ENCODE data around the gene GPD2. TPM values are rescaled to one million over a fixed set of nuclear protein-coding genes. Genes with fewer than 3 reads are reported as not detected.

The GPD2 gene
- 10 to 100 TPM in 1 of 3 donors, 1 to 10 TPM in 2; 5.6 to 13.3 (median 6.5) TPM for polyA plus RNA-seq

DNA sequence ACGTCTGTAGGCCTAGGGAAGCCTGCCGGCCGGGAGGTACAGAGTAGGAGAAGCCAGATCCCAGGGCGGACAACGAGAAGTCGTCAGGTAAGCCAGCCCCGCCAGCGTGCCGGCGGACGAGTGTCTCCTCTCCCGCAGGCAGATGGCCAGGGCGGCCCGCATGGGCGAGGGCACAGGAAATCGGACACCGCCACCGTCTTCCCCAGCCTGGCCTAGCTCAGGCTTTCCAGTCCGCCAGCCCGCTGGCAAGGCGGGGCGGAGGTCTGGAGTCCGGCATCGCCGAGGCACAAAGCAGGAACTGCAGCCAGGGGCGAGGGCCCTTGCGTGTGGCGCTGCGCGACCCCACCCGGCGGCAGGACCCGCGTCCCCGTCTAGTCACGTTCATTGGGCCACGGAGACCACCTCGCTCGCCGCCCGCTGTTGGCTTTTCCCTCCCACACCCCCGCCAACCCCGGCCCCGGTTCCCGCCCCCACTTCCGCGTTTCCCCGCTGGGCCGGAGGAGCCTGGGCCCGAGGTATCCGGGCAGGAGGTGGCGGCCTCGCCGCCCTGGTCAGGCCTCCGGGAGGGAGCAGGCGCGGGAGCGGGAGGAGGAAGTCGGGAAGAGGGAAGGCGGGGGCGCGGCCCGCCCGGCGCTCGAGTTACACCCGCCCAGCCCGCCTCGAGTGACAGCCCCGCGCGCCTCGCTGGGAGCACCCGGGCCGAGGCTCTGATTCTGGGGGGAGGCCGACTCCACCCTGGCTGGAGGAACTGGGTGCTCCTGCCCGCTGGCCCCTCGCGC is at the start of gene GPD2:
TSS of gene GPD2 (plus strand) at position 662 of the 779 bp plus-strand sequence. CDS start 39,727 bp downstream, outside the sequence.
- H3K4me1 Mint-ChIP-seq: peaks cover 28 to 42% of the 10 kb centered on the region in 2 donors
- peak within 1 kb of the TSS; percentile 90 to 95 (median 93) for H3K4me3 Mint-ChIP-seq
- no peaks in the 10 kb centered on the region for H3K9me3 Mint-ChIP-seq
- peaks cover 3 to 8% (median 4%) of the 10 kb centered on the region in 3 donors for H3K27me3 Mint-ChIP-seq (ENCODE audit: low read depth in 3 of 3)
- peak; percentile 74 to 76 (median 76) for DNase-seq
- peaks cover 3 to 10% (median 9%) of the 10 kb centered on the region in 3 donors for H3K36me3 Mint-ChIP-seq
- H3K27ac Mint-ChIP-seq: peak within 1 kb of the TSS; percentile 91 to 94 (median 92)

DNA sequence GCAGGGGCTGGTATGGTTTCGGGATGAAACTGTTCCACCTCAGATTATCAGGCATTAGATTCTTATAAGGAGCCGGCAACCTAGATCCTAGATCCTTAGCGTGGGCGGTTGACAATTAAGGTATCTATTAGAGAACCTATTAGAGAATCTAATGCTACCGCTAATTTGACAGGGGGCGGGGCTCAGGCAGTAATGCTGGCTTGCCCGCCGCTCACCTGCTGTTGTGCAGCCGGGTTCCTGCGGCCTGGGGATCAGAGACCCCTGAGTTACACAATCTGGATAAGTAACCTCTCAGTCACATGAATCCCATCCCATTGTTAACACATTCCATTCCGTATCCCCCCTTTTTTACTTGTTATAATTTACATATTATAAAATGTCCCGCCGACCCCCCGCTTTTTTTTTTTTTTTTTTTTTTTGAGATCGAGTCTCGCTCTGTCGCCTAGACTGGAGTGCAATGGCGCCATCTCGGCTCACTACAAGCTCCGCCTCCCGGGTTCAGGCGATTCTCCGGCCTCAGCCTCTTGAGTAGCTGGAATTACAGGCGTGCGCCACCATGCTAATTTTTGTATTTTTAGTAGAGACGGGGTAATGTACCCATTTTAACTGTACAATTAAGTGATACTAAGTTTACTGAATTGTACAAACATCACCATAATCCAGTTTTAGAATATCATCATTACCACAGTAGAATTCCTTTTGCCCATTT is 42.0 kb upstream of the GPD2 start:
- no peak overlapping the region for H3K4me3 Mint-ChIP-seq
- H3K4me1 Mint-ChIP-seq: peaks cover 2 to 4% of the 10 kb centered on the region in 2 donors
- peaks cover 2 to 8% (median 3%) of the 10 kb centered on the region in 3 donors for H3K27me3 Mint-ChIP-seq (ENCODE audit: low read depth in 3 of 3)
- no peaks in the 10 kb centered on the region for H3K36me3 Mint-ChIP-seq
- no peaks in the 10 kb centered on the region for H3K9me3 Mint-ChIP-seq
- H3K27ac Mint-ChIP-seq: no peak overlapping the region
- no peak for DNase-seq

DNA sequence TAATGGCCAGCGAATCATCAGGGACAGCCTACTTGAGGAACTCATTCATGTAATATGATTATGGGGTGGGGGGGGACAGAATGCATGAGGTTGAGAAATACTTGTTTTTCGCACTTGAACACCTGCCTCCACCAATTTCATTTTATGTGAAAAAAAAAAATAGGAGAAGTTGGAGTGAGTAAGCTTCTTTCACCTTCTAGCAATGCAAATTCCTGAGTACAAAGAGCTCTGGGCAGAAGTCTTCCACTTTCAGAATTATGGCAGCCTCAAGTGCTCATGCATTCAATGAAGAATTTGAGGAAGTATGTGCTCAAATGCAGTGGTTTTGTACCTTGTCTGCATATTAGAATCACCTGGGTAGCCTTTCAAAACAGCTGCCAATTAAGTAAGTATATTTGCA is 40.1 kb upstream of the GPD2 start:
- H3K27ac Mint-ChIP-seq: no peak overlapping the region
- no peak overlapping the region for H3K4me3 Mint-ChIP-seq

DNA sequence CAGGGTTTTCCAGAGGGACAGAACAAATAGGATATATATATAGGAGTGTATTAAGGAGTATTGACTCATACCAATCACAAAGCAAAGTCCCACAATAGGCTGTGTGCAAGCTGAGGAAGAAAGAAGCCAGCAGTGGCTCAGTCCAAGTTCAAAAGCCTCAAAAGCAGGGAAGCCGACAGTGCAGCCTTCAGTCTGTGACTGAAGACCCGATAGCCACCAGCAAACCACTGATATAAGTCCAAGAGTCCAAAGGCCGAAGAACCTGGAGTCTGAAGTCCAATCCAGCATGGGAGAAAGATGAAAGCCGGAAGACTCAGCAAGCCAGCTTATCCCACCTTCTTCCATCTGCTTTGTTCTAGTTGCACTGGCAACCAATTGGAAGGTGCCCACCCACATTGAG is 39.0 kb upstream of the GPD2 start:
- Mint-ChIP-seq H3K4me1 (peaks cover 15 to 23% of the 10 kb centered on the region in 2 donors), H3K27me3 (ENCODE audit: low read depth in 3 of 3) (peaks cover 22 to 24% (median 23%) of the 10 kb centered on the region in 3 donors), H3K27ac (no peak overlapping the region), H3K36me3 (no peaks in the 10 kb centered on the region), H3K9me3 (no peaks in the 10 kb centered on the region), H3K4me3 (peak overlapping the region in 1 of 5 donors; percentile 15)
- no peak for DNase-seq

More for the DNA sequence above, 40.1 kb upstream of the GPD2 start:
- H3K4me1 Mint-ChIP-seq: peaks cover 15 to 16% of the 10 kb centered on the region in 2 donors
- no peaks in the 10 kb centered on the region for H3K9me3 Mint-ChIP-seq
- H3K27me3 Mint-ChIP-seq (ENCODE audit: low read depth in 3 of 3): peaks cover 17 to 21% (median 17%) of the 10 kb centered on the region in 3 donors
- H3K36me3 Mint-ChIP-seq: no peaks in the 10 kb centered on the region
- no peak for DNase-seq

DNA sequence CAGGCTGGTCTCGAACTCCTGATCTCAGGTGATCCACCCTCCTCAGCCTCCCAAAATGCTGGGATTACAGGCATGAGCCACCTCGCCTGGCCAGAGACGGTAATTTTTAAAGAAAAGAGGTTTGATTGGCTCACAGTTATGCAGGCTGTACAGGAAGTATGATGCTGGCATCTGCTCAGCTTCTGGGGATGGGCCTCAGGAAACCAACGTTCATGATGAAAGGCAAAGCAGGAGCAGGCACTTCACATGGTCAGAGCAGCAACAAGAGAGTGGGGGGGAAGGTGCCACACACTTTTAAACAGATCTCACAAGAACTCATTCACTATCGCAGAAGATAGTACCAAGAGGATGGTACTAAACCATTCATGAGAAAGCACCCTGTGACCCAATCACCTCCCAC is 38.0 kb upstream of the GPD2 start:
- peak overlapping the region in 3 of 5 donors; percentile 29 to 42 (median 39) for H3K4me3 Mint-ChIP-seq
- H3K36me3 Mint-ChIP-seq: no peaks in the 10 kb centered on the region
- H3K27me3 Mint-ChIP-seq (ENCODE audit: low read depth in 3 of 3): peaks cover 20 to 23% (median 22%) of the 10 kb centered on the region in 3 donors
- H3K4me1 Mint-ChIP-seq: peaks cover 15 to 23% of the 10 kb centered on the region in 2 donors
- DNase-seq: no peak
- H3K9me3 Mint-ChIP-seq: no peaks in the 10 kb centered on the region
- peak overlapping the region in 1 of 6 donors; percentile 40 for H3K27ac Mint-ChIP-seq

DNA sequence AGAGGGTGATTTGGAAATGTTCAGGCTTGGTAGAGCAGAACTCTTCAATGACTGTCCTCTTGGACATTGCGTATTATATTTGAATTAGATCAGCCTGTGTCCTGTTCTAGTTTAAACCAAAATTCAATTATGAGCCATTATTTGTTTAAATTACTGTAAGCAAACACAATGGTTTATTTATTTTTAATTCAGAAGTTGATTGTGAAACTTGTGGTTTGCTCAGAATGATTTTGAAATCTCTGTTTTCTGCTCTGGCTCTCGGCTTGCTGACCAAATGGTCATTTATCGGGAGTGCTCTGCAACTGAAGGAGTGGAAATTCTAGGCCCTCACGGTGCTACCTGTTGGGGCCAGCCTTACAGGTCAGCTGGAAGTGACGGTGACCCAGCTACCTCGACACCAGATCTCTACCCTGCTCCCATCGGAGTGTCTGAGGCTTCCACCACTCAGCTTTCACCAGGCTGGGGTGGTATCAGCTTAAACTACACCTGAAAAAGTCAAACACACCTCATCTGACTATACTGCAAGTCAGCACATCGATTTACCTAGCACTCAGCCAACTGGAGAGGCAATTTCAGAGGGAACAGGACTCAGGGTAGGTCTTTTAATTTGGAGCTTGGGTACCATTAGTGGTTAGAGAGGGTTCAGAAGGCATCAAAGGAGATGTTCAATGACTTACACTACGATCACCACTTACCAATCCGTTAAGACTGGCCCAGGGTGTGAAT is 36.8 kb upstream of the GPD2 start:
- Mint-ChIP-seq H3K4me3 (peak overlapping the region; percentile 90 to 96 (median 92)), H3K27me3 (ENCODE audit: low read depth in 3 of 3) (peaks cover 20 to 23% (median 22%) of the 10 kb centered on the region in 3 donors), H3K27ac (peak overlapping the region; percentile 64 to 99 (median 96)), H3K9me3 (no peaks in the 10 kb centered on the region), H3K36me3 (no peaks in the 10 kb centered on the region), H3K4me1 (peaks cover 15 to 23% of the 10 kb centered on the region in 2 donors)
- no peak for DNase-seq

DNA sequence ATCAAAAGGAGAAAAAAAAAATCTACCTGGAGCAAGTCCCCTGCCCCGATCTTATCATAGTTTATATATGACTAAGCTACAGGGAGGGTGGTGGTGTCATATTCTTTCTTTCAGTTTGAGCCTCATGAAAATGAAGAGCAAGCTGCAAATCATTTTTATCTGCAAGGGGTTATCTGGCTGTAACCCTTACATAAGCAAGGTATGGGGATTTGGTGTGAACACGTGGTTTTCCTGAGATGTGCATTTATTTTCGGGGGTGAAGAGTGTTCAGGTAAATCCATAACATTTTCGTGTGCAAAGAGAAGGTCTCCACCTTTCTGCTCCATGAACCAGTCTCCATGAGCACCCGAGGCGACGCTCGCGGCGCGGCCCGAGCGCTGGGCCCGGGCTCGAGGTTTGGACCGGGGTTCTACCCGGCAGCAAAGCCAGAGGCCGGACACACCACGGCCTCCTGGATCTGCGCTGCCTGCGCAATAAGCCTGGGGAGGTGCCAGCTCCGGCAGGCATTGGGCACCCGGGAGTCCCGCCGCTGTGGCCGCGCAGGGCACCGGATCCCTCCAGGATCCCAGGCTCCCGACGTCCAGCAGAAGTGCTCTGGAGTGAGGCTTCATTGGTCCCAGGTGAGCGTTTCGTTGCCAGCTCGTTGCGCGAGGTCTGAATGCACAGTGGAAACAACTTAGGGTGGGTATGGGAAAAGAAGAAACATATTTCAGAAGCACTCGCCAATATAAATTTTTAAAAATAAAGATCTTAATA is 36.1 kb upstream of the GPD2 start:
- H3K9me3 Mint-ChIP-seq: no peaks in the 10 kb centered on the region
- H3K27ac Mint-ChIP-seq: peak overlapping the region; percentile 96 to 99 (median 97)
- peak overlapping the region; percentile 90 to 96 (median 92) for H3K4me3 Mint-ChIP-seq
- H3K27me3 Mint-ChIP-seq (ENCODE audit: low read depth in 3 of 3): peaks cover 20 to 23% (median 20%) of the 10 kb centered on the region in 3 donors
- peaks cover 15 to 23% of the 10 kb centered on the region in 2 donors for H3K4me1 Mint-ChIP-seq
- H3K36me3 Mint-ChIP-seq: no peaks in the 10 kb centered on the region
- peak in 1 of 3 donors; percentile 37 for DNase-seq

DNA sequence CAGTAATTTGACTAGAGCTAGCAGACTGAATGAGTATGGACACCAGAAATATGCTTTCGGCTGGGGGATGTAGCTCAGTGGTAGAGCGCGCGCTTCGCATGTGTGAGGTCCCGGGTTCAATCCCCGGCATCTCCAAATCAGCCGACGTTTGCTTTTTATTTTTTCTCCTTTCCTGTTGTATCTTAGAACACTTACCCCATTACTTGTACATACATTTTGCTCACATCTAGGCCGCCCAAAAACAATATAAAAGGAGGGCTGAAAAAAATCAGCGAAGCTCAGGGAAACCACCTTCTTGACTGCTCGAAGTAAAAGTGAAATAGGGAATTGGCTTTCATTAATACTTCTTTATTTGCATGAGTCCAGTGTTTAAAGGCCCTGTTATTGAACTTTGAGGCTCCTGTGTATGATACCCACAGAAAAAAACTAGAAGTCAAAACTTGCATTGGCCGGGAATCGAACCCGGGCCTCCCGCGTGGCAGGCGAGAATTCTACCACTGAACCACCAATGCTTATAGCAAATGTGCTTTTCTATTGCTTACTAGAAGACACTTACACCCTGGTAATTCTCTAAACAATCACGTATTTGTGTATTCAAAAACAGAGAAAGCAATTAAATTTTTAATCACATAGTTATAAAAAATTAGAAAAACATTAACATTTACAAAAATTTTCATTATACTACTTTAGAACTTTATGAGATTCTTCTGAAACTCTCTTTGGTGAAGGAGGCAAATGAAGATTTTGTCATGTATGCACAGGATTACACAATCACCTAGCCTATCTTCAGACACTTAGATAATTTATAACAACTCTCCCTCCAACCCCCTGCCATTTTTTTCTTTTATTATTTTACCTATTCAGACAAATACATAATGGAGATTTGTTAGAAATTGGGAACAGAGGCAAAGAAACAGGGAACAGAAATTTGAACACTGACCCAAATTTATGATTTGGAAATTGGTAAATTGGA is 35.2 kb upstream of the GPD2 start:
- no peaks in the 10 kb centered on the region for H3K9me3 Mint-ChIP-seq
- H3K27me3 Mint-ChIP-seq (ENCODE audit: low read depth in 3 of 3): peaks cover 20 to 23% (median 20%) of the 10 kb centered on the region in 3 donors
- DNase-seq: peak; percentile 86 to 88 (median 86)
- peak overlapping the region; percentile 96 to 99 (median 97) for H3K27ac Mint-ChIP-seq
- peak overlapping the region; percentile 90 to 96 (median 92) for H3K4me3 Mint-ChIP-seq
- no peaks in the 10 kb centered on the region for H3K36me3 Mint-ChIP-seq
- peaks cover 15 to 23% of the 10 kb centered on the region in 2 donors for H3K4me1 Mint-ChIP-seq

DNA sequence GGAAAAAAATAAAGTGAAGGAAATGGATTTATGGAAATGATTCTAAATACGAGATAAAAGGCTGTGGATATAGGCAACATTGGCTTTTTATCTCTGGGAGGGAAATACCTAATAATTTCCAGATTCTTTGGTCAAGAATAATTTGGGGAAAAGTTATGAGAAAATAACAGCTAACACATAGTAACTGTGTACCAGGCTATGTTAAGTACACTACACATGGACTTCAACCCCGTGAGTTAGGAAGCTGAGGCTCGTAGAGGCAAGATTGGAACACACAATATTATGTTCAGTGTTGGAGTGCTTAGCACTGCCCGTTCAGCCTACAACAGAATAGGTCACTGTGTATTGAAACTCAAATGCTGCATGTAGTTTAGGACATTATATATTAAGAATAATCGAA is 34.3 kb upstream of the GPD2 start:
- Mint-ChIP-seq H3K27me3 (ENCODE audit: low read depth in 3 of 3) (peaks cover 20 to 23% (median 20%) of the 10 kb centered on the region in 3 donors), H3K4me3 (peak overlapping the region in 2 of 5 donors; percentile 28 to 91), H3K9me3 (no peaks in the 10 kb centered on the region), H3K27ac (peak overlapping the region in 1 of 6 donors; percentile 96), H3K36me3 (no peaks in the 10 kb centered on the region), H3K4me1 (peaks cover 15 to 23% of the 10 kb centered on the region in 2 donors)
- DNase-seq: no peak

DNA sequence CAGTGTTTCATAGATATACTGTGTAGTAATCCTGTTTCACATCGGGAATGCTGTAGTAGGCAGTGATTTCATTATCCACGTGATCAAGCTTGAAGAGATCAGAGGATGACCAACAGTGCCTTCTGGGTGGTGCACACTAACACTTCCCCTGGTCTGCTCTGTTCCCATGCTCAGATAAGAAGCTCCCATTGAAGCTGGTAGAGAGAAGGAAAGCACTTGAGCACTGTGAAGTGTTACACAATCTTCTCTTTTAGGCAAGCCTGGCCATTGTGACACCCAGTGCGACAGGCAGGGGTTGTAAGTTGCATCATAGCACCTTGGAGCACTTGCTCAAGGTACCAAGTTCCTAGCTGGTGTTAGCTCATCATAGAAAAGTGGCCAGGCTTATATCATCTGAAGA is 30.6 kb upstream of the GPD2 start:
- no peak for DNase-seq
- no peak overlapping the region for H3K4me3 Mint-ChIP-seq
- H3K9me3 Mint-ChIP-seq: no peaks in the 10 kb centered on the region
- H3K27me3 Mint-ChIP-seq (ENCODE audit: low read depth in 3 of 3): peaks cover 9 to 15% (median 11%) of the 10 kb centered on the region in 3 donors
- no peaks in the 10 kb centered on the region for H3K36me3 Mint-ChIP-seq
- H3K4me1 Mint-ChIP-seq: peaks cover 4 to 9% of the 10 kb centered on the region in 2 donors
- no peak overlapping the region for H3K27ac Mint-ChIP-seq

DNA sequence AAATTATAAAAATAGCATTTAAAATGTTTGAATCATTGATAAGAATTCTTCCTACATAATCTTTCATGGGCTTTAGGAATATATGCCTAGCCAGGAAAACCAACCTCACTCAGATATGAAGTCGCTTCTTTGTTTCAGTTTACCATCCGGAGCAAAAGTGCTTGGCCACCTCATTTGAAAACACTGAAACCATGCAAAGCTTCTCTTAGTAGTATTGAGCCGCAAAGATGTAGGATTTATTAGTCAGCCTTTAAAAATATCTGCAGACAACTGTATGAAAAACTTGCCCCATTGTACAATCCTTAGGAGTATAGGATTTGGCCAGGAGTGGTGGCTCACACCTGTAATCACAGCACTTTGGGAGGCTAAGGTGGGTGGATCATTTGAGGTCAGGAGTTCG is 24.3 kb upstream of the GPD2 start:
- no peak overlapping the region for H3K27ac Mint-ChIP-seq
- H3K27me3 Mint-ChIP-seq (ENCODE audit: low read depth in 3 of 3): peaks cover 2 to 6% (median 5%) of the 10 kb centered on the region in 3 donors
- H3K9me3 Mint-ChIP-seq: peaks cover 0 to 2% (median 0%) of the 10 kb centered on the region in 6 donors
- H3K36me3 Mint-ChIP-seq: no peaks in the 10 kb centered on the region
- H3K4me3 Mint-ChIP-seq: no peak overlapping the region
- no peaks in the 10 kb centered on the region for H3K4me1 Mint-ChIP-seq
- no peak for DNase-seq

DNA sequence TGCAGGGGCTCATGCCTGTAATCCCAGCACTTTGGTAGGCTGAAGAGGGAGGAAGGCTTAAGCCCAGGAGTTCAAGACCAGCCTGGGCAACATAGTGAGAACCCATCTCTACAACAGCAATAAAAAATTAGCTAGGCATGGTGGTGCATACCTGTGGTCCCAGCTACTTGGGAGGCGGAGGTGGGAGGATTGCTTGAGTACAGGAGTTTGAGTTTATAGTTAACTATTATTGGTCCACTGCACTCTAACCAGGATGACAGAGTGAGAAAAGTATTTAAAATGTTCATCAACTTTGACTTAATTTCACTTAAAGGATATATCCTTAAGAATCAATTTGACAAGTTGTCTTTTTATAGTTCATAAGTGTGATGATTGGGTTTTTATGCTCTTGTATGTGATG is 14.3 kb upstream of the GPD2 start:
- Mint-ChIP-seq H3K27ac (no peak overlapping the region), H3K27me3 (ENCODE audit: low read depth in 3 of 3) (peaks cover 2 to 5% (median 4%) of the 10 kb centered on the region in 3 donors), H3K4me1 (no peaks in the 10 kb centered on the region), H3K9me3 (no peaks in the 10 kb centered on the region), H3K36me3 (no peaks in the 10 kb centered on the region), H3K4me3 (no peak overlapping the region)
- no peak for DNase-seq
